ENCODE results near the gene THAP3. TPM values are rescaled to one million over a fixed set of nuclear protein-coding genes. Genes with fewer than 3 reads are reported as not detected.
"Not testable (repeated sequence)": the region's sequence is repeated elsewhere in the genome, so short reads cannot be mapped to it uniquely, and the experiment has no call there.

THAP3 gene
- total RNA-seq, 4 donors from 2014 or later, result 7.5 to 21.0 (median 13.2) TPM

- in situ Hi-C loops (cut with MboI; ENCODE audit: low pct_ligation_motif_present in 1 of 4, low pct_unique_long_range_greater_than_20kb in 1 of 4, low sequenced_read_pairs in 3 of 4) (loop anchor here in 3 of 4 donors (25.0 kb wide), 1 partner anchor 149 kb away; the partner anchor contains the start of gene PLEKHG5 (in 3 of the 3)), intact Hi-C loops (cut with DNase I; ENCODE audit: low total_unique reads) (no loop called here)
These were observed 11.5 kb downstream of the THAP3 start for GRCh38 chr1:6635910-6636760.

GRCh38 chr1:6636778-6637177 lies 12.1 kb downstream of the THAP3 start:
- DNase-seq; H3K9me3 ChIP-seq; intact Hi-C loops (cut with DNase I; ENCODE audit: low total_unique reads); H3K27me3 ChIP-seq; H3K4me3 ChIP-seq; H3K27ac ChIP-seq; H3K4me1 ChIP-seq: not testable (repeated sequence)
- in situ Hi-C loops (cut with MboI; ENCODE audit: low pct_ligation_motif_present in 1 of 4, low pct_unique_long_range_greater_than_20kb in 1 of 4, low sequenced_read_pairs in 3 of 4), result loop anchor here in 3 of 4 donors (25.0 kb wide), 1 partner anchor 149 kb away; the partner anchor contains the start of gene PLEKHG5 (in 3 of the 3)
- WGBS, 2 donors (ENCODE audit: low coverage in 1 of 2), result 95 to 100% methylated on average over 2 to 4 of the region's 6 CpGs
- peaks cover 0 to 49% (median 6%) of the 10 kb centered on the region in 4 donors for H3K36me3 ChIP-seq

More at GRCh38 chr1:6635910-6636760, 11.5 kb downstream of the THAP3 start:
- TF ChIP-seq POLR2AphosphoS5 (IDR thresholded peaks at IDR 0.05) (no peak), EP300 (IDR thresholded peaks at IDR 0.05; ENCODE audit: low read depth) (no peak), CTCF (IDR thresholded peaks at IDR 0.05) (no peak), POLR2A (IDR thresholded peaks at IDR 0.05) (no peak)
- no peaks in the 10 kb centered on the region for H3K9me3 ChIP-seq
- H3K27ac ChIP-seq, result no peak overlapping the region
- no peaks in the 10 kb centered on the region for H3K27me3 ChIP-seq
- H3K4me3 ChIP-seq, result no peak overlapping the region
- H3K4me1 ChIP-seq, result no peaks in the 10 kb centered on the region
- DNase-seq, result no peak
- peaks cover 0 to 49% (median 6%) of the 10 kb centered on the region in 4 donors for H3K36me3 ChIP-seq
- 77% methylated on average over 16 of the region's 16 CpGs; no CpG with 5 or more reads in 1 of the 2 donors for WGBS, 2 donors (ENCODE audit: low coverage in 1 of 2)

GRCh38 chr1:6637770-6638169 lies 13.1 kb downstream of the THAP3 start:
- DNase-seq, result no peak
- Histone ChIP-seq H3K36me3 (peaks cover 0 to 42% (median 6%) of the 10 kb centered on the region in 4 donors), H3K4me1 (no peaks in the 10 kb centered on the region), H3K9me3 (no peaks in the 10 kb centered on the region), H3K4me3 (no peak overlapping the region), H3K27me3 (no peaks in the 10 kb centered on the region), H3K27ac (peak overlapping the region in 1 of 4 donors; percentile 4)
- WGBS, 2 donors (ENCODE audit: low coverage in 1 of 2), result 89% methylated on average over 9 of the region's 9 CpGs; no CpG with 5 or more reads in 1 of the 2 donors
- in situ Hi-C loops (cut with MboI; ENCODE audit: low pct_ligation_motif_present in 1 of 4, low pct_unique_long_range_greater_than_20kb in 1 of 4, low sequenced_read_pairs in 3 of 4) (loop anchor here in 3 of 4 donors (25.0 kb wide), 1 partner anchor 150 kb away; the partner anchor contains the start of gene PLEKHG5 (in 3 of the 3)), intact Hi-C loops (cut with DNase I; ENCODE audit: low total_unique reads) (no loop called here)
- TF ChIP-seq CTCF (IDR thresholded peaks at IDR 0.05) (no peak), EP300 (IDR thresholded peaks at IDR 0.05; ENCODE audit: low read depth) (no peak), POLR2A (IDR thresholded peaks at IDR 0.05) (no peak), POLR2AphosphoS5 (IDR thresholded peaks at IDR 0.05) (no peak)

- Histone ChIP-seq H3K4me3 (no peak overlapping the region), H3K27ac (peak overlapping the region in 2 of 4 donors; percentile 6 to 17), H3K4me1 (no peaks in the 10 kb centered on the region), H3K9me3 (no peaks in the 10 kb centered on the region), H3K27me3 (no peaks in the 10 kb centered on the region), H3K36me3 (peaks cover 0 to 37% (median 5%) of the 10 kb centered on the region in 4 donors)
- in situ Hi-C loops (cut with MboI; ENCODE audit: low pct_ligation_motif_present in 1 of 4, low pct_unique_long_range_greater_than_20kb in 1 of 4, low sequenced_read_pairs in 3 of 4) (loop anchor here in 3 of 4 donors (25.0 kb wide), 1 partner anchor 151 kb away; the partner anchor contains the start of gene PLEKHG5 (in 3 of the 3)), intact Hi-C loops (cut with DNase I; ENCODE audit: low total_unique reads) (no loop called here)
- peak; percentile 43 for DNase-seq
- TF ChIP-seq POLR2AphosphoS5 (IDR thresholded peaks at IDR 0.05), result no peak
- TF ChIP-seq EP300 (IDR thresholded peaks at IDR 0.05; ENCODE audit: low read depth), result no peak
- TF ChIP-seq CTCF (IDR thresholded peaks at IDR 0.05), result no peak
- TF ChIP-seq POLR2A (IDR thresholded peaks at IDR 0.05), result no peak
- WGBS, 2 donors (ENCODE audit: low coverage in 1 of 2), result 87 to 92% methylated on average over 5 to 18 of the region's 18 CpGs
These were observed 13.6 kb downstream of the THAP3 start for GRCh38 chr1:6638226-6638625.

- in situ Hi-C loops (cut with MboI; ENCODE audit: low pct_ligation_motif_present in 1 of 4, low pct_unique_long_range_greater_than_20kb in 1 of 4, low sequenced_read_pairs in 3 of 4), result loop anchor here (10.0 to 25.0 kb wide), 2 partner anchors 154 to 156 kb away; partner anchors contain the start of gene PLEKHG5 (in 3 of the 4)
- not testable (repeated sequence) for H3K4me3 ChIP-seq, H3K4me1 ChIP-seq, DNase-seq, H3K27ac ChIP-seq, H3K9me3 ChIP-seq, H3K27me3 ChIP-seq
- intact Hi-C loops (cut with DNase I; ENCODE audit: low total_unique reads), result loop anchor here (10.0 kb wide), 1 partner anchor 86 kb away; the partner anchor contains the start of genes NOL9 and TAS1R1
- peaks cover 0 to 34% (median 5%) of the 10 kb centered on the region in 4 donors for H3K36me3 ChIP-seq
- 90 to 100% methylated on average over 3 of the region's 3 CpGs for WGBS, 2 donors (ENCODE audit: low coverage in 1 of 2)
These were observed 16.2 kb downstream of the THAP3 start for GRCh38 chr1:6640867-6641266.
